DMS153 treated with DMSO at 0.1 percent for 48 hours (cell line): ENCODE data around the gene FHDC1.

Experiments used
- DNase-seq: peaks from one replicate; lab custom pipeline; 2025; ENCODE audit not compliant: unreplicated experiment; lab: John Stamatoyannopoulos, UW

The FHDC1 gene

GRCh38 chr4:152976212-152976761 lies 40.2 kb downstream of the FHDC1 start:
- no peak for DNase-seq

- no peak for DNase-seq
Measured at GRCh38 chr4:152979731-152980330, 43.7 kb downstream of the FHDC1 start.

- DNase-seq: no peak
Measured at GRCh38 chr4:152981278-152981677, 45.2 kb downstream of the FHDC1 start.

DNA sequence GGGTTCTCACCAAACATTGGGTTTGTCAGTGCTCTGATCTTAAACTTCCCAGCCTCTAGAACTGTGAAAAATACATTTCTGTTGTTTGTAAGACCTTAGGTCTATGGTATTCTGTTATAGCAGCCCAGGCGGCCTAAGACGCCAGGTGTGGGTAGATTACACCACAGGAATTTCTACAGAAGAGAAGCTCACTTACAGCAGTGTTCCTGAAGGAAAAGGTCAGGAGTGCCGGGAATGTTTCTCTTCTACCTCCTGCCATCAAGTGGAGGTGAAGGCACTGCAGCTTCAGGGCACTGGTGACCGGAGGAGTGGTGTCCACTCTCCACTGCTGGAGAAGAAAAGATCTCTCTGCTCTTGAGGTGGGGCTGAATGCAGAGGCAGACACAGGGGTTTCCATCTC lies 45.7 kb downstream of the FHDC1 start:
- DNase-seq: no peak

- no peak for DNase-seq
Measured at GRCh38 chr4:152983221-152983620, 47.1 kb downstream of the FHDC1 start.

DNA sequence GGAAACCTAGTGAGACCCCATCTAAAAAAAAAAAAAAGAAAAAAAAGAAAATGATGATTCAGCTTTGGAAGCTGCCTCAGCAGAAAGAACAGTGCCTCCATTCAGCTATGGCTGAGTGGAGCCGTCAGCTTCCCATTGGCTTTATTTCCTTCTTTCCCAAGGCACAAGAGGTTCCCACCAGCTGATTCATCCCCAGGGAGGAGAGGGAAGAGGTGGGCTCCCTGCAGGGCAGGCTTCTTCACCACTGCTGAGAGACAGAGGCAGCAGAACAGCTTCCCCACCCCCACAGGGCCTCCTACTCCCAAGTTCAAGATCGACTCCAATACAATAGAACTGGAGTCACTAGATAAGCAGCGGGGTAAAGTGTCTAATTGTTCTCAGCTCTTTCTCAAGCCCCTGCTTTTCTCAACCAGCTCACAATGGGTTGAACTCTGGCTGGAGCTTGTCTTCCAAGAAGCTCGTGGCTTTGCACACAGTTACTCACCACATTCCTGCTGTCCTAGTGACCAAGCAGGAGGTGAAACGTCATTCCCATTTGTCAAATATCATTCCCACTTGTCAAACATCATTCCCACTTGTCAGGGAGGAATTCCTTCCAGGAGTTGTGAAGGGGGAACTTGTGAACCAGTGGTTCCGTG lies 47.8 kb downstream of the FHDC1 start:
- DNase-seq: no peak

- no peak for DNase-seq
Measured at GRCh38 chr4:152988721-152989553, 52.8 kb downstream of the FHDC1 start.

- DNase-seq: no peak
Measured at GRCh38 chr4:152989554-152989970, 53.4 kb downstream of the FHDC1 start.

- DNase-seq: no peak
Measured at GRCh38 chr4:152990471-152991131, 54.5 kb downstream of the FHDC1 start.

DNA sequence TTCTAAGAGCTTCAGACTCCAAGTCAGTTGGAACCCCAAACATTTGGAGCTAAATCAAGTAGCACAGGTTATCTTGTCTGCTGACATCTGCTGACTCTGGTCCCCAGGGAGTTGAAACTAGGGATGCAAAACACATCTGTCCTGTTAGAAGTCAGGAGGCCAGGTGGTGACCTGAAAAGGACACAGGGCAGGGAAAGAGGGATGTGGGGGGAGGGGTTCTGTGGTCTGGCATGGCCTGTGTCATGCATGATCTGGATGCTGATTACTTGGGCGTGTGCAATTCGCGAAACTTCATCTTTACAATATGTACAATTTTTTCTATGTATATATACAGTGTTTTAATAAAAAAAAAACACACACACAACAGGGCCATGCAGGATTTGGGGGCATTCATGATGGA lies 55.3 kb downstream of the FHDC1 start:
- no peak for DNase-seq

- DNase-seq: peak; percentile 21
Measured at GRCh38 chr4:152992027-152992426, 55.9 kb downstream of the FHDC1 start.

DNA sequence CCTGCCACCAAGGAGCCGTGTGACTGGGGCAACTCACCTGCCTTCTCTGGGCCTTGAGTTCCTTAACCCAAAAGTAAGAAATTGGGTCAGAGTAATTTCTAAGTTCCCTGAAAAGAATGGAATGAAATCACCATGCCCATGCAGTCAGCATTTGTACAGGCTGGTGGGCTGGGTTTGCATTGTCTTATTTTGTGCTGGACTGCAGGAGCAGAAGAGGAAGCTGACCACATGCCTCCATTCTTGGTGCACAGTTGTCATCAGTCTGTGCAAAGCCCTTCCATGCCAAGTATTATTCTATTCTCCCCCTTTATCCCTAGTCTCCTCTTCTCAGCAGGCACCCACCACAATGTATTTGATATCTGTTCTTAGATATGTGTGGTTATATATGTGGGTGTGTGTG lies 56.3 kb downstream of the FHDC1 start:
- DNase-seq: no peak

GRCh38 chr4:152994038-152994437 lies 57.9 kb downstream of the FHDC1 start:
- DNase-seq: no peak

DNA sequence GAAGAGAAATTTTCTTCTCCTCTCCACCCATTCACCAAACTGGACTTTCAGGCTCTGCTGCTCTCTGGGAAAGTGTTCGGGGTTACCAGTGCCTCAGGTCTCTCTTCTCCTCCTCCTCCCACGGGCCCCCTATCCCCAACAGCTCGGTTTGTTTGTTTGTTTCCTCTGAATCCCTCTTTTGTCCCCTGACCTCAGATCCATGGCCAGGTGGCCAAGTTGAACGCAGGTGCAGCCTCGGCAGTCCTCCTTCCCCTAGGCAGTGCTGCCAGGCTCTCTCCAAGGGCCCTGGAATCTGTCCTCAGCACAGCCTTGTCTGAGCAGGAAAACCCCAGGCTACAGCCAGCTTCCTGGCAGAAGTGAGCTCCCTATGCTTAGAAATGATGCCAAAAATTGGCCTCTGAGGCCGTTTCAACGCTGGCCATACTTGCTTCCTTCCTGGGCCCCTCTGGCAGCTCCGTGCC lies 60.0 kb downstream of the FHDC1 start:
- DNase-seq: no peak

DNA sequence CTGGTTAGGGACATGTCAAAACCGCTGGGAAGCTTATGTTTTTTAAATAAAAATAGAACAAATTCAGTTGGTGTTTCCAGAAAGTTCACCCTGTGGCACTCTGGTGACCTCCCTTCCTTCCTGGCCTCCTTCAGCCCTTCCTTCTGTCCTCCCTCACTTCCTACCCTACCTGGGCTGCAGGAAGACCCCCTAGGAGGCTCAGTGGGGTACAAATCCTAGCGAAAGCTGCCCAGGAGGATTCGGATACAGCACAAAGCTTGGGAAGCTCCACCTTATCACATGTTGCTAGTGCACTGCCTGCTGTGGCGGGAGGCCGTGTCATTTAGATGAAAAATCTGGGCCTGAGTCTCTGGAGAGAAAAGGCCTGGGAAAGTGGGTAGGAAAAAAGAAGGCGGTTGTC lies 60.5 kb downstream of the FHDC1 start:
- DNase-seq: no peak

DNA sequence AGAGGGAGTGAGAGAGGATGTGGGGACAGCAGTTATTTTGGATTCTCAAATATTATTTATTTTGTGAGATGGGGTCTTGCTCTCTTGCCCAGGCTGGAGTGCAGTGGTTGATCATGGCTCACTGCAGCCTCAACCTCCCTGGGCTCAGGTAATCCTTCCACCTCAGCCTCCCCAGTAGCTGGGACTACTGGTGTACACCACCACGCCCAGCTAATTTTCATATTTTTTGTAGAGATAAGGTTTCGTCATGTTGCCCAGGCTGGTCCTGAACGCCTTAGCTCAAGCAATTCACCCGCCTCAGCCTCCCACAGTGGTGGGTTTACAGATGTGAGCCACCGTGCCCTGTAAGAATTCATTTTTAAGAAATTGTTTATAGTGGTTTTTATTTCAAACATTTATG lies 61.2 kb downstream of the FHDC1 start:
- DNase-seq: no peak

- no peak for DNase-seq
Measured at GRCh38 chr4:152997771-152998487, 61.8 kb downstream of the FHDC1 start.

GRCh38 chr4:152998861-152999260 lies 62.7 kb downstream of the FHDC1 start:
- no peak for DNase-seq

- DNase-seq: no peak
Measured at GRCh38 chr4:152999346-153000075, 63.4 kb downstream of the FHDC1 start.

- no peak for DNase-seq
Measured at GRCh38 chr4:153000076-153000420, 63.9 kb downstream of the FHDC1 start.
